H54 (cell line): ENCODE data around the gene SLCO2B1.

Experiments used
- DNase-seq: peaks from one replicate; pipeline ENCODE4 v3.0.0; 2011; ENCODE audit warnings: low spot score, mixed read lengths; ENCODE audit not compliant: insufficient read length
- FAIRE-seq: peaks from 3 replicates; lab custom pipeline; 2011; peaks lifted over from hg19 to GRCh38; lab: Jason Lieb, UNC
- POLR2A ChIP-seq: IDR thresholded peaks from 2 replicates; pipeline ENCODE4 v1.6.1; 2011; ENCODE audit warnings: low read depth, mild to moderate bottlenecking, low read length

The SLCO2B1 gene

DNA sequence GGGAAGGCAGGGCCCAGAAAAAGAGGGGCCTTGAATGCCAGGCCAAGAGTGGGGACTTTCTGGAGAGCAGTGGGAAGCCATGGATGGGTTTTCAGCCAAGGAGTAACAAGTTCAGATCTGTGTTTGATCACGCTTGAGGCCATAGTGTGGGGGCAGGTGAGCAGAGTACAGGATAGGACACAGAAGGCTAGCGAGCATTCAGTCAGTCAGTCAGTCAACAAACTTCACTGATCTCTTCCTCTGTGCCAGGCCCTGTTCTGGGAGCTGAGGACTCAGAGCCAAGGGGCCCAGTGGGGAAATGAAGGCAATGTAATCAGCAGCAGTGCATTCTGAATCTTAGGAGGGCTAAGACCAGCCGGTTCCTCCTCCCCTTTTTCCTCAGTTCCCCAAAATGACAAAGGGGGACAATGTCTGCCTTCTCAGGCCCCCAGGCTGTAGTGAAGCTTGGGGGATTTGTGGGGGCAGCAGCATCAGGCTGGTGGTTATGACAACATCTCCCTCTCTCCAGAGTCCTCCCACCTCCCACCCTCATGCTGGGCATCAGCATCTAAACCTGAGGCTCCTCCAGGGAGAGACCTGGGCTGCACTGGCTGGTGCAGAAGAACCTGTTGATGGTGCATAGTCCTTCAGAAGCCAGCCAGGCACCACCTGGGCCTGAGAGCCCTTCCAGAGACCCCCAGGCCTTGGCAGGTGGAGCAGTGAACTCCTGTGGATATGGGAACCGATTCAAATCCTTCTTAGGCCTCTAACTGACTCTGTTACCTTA lies 46.8 kb downstream of the SLCO2B1 start:
- TF ChIP-seq POLR2A, result no peak
- FAIRE-seq, result no peak

DNA sequence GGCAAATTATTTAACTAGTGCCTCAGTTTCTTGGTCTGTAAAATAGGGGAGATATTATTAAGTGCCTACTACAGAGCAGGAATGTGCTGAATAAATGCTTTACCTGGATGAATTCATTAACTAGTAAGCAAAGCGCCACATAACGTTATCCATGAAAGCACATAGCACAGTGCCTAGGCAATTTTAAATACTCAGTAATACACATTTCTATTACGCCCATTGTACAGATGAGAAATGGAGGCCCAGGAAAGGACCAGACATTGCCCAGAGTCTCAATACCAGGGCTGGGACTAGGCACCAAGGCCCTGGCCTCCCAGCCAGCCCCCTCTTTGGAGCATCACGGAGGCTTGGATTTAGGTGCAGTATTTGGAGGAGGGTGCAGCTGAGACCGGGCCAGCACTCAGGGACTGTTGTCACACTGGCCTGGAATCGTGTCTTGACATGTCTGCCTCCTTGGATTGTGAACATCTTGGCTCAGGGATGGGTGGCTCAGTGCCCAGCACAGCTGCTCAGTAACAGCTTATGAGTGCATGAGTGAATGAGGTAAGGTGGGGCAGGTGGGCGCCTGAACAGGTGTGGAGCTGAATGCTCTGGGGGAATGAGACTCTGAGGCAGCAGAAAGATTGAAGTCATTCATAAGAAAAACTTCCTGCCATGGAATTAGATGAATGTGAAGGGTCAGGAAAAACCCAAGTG lies 47.5 kb downstream of the SLCO2B1 start:
- DNase-seq, result no peak
- no peak for FAIRE-seq
- no peak for TF ChIP-seq POLR2A

More for the DNA sequence above, 46.8 kb downstream of the SLCO2B1 start:
- DNase-seq, result no peak

DNA sequence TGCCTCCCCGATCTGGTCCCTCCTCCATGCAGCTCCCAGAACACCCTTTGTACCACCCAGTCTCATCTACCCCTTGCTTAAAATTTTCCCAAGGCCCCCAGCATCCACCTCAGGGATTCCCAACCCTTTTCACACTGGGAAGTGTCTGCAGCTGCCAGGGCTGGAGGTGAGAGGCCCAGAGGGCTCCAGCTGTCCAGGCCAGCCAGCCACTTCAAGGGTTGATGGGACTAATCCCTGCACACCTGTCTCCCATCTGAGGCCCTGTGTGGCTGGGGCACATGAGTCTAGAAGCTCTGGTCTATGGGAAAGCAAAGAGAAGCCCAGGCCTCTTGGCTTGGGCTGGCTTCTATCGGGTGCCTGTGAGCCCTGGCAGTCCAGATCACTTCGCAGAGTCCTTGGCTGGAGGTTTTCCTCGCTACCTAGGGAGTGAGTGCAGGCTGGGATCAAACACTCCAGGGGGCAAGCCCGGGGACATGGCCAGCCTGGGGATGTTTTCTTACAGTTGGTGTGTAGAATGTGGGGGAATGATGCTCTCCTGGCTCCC lies 48.6 kb downstream of the SLCO2B1 start:
- no peak for DNase-seq
- TF ChIP-seq POLR2A, result no peak
- FAIRE-seq, result no peak

DNA sequence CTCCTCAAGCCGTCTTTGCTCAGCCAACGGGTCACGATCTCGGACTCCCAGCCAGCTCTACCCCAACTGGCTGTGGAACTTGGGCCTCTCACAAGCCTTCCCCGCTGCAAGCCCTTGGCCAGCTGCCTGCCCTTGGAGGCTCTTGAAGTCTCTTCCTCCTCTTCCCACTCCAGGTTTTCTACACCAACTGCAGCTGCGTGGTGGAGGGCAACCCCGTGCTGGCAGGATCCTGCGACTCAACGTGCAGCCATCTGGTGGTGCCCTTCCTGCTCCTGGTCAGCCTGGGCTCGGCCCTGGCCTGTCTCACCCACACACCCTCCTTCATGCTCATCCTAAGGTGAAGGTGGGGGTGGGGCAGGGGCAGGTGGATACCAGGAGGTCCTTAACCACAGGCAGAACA lies 49.1 kb downstream of the SLCO2B1 start:
- no peak for TF ChIP-seq POLR2A
- no peak for DNase-seq
- no peak for FAIRE-seq

DNA sequence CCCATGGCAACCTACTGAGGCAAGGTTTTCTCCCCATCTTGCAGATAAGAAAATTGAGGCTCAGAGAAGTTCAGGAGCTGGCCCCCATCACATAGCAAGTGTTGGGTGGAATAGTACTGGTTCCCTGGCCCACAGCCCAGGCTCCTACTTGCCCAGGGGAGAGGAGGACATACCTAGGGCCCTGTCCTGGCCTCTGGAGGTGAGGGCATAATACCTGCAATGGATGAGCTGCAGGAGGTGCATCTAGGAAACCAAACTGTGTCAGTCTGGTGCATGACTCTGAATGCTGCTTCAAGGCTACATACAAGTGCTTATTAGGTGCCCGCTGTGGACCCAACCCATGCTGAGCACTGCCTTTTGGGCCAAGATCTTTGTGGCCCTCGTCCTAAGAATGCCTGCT lies 49.6 kb downstream of the SLCO2B1 start:
- no peak for TF ChIP-seq POLR2A
- DNase-seq (no peak), FAIRE-seq (no peak)

DNA sequence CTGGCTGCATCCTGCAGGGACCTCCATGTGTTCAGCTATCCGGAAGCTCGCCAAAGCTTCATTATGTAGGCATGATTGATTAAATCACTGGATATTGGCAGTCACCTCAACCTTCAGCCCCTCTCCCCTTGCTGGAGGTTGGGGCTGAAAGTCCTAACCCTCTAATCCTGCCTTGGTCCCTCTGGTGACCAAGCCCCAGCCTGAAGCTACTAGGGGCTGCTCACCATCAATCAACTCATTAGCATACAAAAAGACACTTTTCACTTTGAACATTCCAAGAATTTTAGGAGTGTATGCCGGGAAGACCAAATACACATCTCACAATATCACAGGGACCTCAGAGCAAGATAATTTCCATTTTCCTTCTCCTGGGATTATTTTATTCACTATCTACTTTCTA lies 50.9 kb downstream of the SLCO2B1 start:
- TF ChIP-seq POLR2A, result no peak
- DNase-seq (no peak), FAIRE-seq (no peak)

DNA sequence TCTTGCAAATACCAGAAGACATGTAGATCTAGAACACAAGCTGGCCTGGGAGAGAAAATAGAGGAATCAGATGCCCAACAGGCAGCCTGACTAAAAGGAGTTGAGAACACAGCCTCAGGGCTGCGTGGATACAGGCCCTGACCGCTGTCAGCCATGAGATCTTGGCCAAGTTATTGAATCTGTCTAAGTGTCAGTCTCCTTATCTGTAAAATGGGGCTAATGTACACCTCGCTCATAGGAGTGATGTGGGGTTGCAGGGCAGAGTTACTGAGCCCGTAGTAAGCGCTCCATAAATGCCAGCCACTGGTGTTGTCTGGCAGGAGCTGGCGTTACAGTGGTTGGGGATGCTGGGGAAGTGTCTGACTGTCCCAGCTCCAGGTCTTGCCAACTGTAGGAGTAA lies 51.3 kb downstream of the SLCO2B1 start:
- no peak for DNase-seq
- FAIRE-seq, result no peak
- no peak for TF ChIP-seq POLR2A

DNA sequence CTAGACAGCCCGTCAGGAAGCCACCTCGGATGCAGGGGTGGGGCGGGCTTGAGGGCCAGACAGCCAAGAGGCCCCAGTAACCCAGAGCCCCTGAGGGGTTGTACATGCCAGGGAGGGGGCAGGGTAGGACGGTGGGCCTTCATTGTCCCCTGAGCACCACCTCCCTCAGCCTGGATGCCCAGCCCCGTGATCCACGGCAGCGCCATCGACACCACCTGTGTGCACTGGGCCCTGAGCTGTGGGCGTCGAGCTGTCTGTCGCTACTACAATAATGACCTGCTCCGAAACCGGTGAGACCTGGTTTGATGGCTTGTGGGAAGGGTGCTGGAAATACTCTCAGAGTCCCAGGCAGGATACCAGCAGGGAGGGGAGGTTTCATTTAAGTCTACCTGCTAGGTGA lies 52.2 kb downstream of the SLCO2B1 start:
- FAIRE-seq, result no peak
- TF ChIP-seq POLR2A, result no peak
- DNase-seq, result no peak

DNA sequence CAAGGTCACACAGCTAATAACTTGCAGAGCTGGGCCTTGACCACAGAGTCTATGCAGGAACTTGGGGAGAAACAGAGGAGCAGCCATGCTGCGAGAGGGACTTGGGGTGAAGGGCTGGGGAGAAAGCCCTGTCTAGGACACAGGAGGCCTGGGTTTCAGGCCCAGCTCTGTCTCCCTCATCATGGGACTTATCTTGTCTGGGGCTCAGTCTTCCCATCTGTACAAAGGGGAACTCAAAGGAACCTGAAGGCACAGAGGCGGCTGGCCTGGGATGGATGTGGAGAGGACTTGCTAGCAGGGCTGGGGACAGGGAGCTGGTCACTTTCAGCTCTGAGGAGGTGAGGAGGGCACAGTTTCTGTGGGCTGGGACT lies 52.7 kb downstream of the SLCO2B1 start:
- no peak for TF ChIP-seq POLR2A
- FAIRE-seq, result no peak
- DNase-seq, result no peak

DNA sequence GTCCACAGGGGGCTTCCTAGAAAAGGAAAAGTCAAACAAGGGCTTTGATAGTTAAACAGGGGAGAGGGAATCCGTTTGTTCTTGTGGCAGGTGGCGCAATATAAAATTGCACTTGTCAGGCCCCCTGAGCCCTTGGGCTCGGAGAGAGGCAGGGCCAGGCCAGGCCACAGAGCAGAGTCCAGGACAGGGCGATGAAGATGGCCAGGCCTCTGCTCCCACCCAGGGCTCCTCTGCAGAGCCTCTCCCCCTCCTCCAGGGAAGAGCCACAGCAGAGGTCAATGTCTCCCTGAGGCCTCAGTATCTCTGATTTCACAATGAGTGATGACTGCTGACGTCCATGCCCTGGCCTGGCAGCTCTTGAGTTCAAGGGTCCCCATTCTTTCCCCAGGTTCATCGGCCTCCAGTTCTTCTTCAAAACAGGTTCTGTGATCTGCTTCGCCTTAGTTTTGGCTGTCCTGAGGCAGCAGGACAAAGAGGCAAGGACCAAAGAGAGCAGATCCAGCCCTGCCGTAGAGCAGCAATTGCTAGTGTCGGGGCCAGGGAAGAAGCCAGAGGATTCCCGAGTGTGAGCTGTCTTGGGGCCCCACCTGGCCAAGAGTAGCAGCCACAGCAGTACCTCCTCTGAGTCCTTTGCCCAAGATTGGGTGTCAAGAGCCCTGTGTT lies 53.2 kb downstream of the SLCO2B1 start:
- FAIRE-seq, result no peak
- no peak for DNase-seq
- TF ChIP-seq POLR2A, result no peak

DNA sequence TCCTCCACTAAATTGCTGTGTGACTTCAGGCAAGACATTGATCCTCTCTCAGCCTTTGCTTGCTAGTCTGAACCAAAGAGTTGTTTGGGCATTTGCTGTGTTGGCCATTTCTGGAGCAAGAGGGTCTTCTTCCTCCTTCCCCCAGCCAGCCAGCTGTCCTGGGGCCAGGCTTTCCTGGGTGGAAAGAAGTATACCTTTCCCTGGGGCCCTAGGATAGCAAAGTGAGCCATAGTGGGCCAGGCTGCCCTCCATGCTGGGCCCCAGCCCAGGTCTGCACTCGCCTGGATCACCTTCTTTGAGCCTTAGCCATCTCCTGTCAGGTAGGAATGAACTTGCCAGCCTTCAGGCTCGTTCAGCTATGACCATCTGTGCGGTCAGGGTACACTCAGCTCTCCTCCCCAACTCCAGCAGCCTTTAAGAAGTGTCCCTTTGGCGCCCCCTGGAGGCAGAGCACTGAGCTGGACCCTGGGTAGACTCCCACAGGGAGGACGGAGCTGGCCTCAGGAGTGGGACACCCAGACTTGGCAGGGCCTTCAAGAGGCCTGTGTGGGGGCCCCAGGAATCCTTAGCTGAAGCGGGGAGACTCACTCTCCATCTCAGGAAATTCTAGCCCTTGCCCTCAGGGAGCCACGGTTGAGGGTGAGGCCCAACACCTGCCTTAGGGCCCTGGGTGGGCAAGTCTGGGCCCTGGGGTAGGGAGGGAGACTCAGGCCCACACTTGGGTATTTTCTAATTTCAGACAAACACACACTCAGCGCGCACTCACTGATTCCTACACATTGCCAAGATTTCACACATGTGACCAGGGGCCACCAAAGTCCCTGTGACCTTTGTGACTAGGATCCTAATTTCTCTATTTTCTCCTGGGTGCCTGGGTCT lies 54.0 kb downstream of the SLCO2B1 start:
- FAIRE-seq, result no peak
- no peak for TF ChIP-seq POLR2A
- peak; percentile 91 for DNase-seq

DNA sequence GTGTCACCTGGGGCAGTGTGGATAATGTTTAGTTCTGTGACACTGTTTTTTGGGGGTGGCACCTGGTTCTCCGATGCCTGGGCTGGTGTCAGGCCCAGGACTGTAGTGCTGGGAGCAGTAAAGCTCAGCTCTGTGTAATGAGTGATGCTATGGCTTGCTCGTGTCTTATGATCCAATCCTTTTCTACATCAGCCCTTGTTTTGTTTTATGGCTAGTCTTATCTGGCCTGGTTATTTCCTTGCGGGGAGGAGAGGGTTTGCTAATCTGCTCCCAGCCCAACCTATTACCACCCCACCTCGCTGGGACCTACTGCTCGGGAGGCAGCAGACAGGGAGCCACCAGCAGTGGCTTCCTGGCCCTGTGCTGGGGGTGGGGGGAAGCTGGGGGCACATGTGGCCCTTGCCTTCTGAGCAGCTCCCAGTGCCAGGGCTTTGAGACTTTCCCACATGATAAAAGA lies 54.7 kb downstream of the SLCO2B1 start:
- DNase-seq, result no peak
- TF ChIP-seq POLR2A, result no peak
- no peak for FAIRE-seq

DNA sequence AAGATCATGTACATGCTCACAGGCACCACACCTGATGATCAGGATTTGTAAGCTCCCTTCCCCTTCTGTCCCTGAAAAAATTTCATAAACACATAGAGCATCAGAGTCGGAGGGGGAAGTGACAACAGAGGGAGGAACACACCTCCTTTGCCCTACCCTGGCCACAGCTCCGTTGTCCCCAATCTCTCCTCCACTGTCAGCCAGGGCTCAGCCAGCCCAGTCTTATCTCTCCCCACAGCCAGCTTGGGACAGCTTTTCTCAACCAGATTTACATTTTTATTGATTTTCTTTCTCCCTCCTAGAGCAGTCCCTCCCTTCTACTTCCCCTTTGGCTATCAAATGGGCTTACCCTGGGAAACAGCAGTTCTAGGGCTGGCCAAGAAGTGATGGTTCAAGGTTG lies 57.5 kb downstream of the SLCO2B1 start:
- DNase-seq (no peak), FAIRE-seq (no peak)
- no peak for TF ChIP-seq POLR2A
